Activated CD8-positive, alpha-beta memory T cell treated with anti-CD3 and anti-CD28 coated beads for 1 hour (primary cell): Measurements from ENCODE around the gene DHRS4L2.
A peak's percentile ranks its signal among the peaks of the same experiment; 100 is the strongest.
"Not testable (repeated sequence)": the region's sequence is repeated elsewhere in the genome, so short reads cannot be mapped to it uniquely, and the experiment has no call there.

Experiments used
- DNase-seq, 2 donors: peaks; one replicate each; pipeline ENCODE4 v3.0.0-alpha.2; 2020; ENCODE audit warnings: low read depth in 1 of 2; ENCODE audit errors: extremely low read depth in 1 of 2

DHRS4L2 gene

DNA sequence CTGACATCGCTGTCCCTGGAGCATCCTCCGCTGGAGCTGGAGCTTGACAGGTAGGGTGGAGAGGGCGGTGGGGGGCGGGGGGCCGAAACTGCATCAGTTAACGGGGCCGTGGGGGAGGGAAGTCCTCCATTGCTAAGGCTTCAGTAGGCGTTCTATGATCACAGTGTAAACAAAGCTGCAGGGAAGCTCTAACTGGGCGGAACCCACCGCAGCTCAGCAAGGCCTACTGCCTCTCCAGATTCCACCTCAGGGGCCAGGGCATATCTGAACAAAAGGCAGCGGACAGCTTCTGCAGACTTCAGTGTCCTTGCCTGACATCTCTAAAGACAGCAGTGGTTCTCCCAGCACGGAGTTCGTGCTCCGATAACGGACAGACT lies 18.5 kb upstream of the DHRS4L2 start:
- DNase-seq, result not testable (repeated sequence)

GRCh38 chr14:23973178-23973577 lies 15.6 kb upstream of the DHRS4L2 start:
- not testable (repeated sequence) for DNase-seq

DNA sequence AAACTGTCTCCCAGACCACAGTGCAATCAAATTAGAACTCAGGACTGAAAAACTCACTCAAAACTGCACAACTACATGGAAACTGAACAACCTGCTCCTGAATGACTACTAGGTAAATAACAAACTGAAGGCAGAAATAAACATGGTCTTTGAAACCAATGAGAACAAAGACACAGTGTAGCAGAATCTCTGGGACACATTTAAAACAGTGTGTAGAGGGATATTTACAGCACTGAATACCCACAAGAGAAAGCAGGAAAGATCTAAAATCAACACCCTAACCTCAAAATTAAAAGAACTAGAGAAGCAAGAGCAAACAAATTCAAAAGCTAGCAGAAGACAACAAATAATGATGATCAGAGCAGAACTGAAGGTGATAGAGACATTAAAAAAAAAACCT lies 14.7 kb upstream of the DHRS4L2 start:
- not testable (repeated sequence) for DNase-seq

DNA sequence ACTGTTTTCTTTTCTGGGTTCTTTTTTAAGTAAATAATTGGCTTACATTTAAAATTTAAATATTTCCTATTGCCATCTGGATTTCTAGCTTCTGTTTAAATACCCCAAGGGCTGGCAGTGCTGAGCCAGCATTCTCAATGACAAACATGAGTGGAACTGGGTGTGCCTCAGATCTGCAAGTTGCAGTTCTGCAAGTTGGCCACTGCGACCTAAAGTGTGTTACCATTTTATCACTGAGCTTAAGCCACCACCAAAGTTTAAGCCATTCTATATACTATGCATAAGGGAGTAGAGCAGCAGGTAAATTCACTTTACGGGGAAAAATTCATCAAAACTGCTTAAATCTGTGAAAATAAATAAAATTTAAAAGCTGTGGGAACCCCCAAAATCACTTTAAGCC lies 11.5 kb upstream of the DHRS4L2 start:
- DNase-seq, result not testable (repeated sequence)

DNA sequence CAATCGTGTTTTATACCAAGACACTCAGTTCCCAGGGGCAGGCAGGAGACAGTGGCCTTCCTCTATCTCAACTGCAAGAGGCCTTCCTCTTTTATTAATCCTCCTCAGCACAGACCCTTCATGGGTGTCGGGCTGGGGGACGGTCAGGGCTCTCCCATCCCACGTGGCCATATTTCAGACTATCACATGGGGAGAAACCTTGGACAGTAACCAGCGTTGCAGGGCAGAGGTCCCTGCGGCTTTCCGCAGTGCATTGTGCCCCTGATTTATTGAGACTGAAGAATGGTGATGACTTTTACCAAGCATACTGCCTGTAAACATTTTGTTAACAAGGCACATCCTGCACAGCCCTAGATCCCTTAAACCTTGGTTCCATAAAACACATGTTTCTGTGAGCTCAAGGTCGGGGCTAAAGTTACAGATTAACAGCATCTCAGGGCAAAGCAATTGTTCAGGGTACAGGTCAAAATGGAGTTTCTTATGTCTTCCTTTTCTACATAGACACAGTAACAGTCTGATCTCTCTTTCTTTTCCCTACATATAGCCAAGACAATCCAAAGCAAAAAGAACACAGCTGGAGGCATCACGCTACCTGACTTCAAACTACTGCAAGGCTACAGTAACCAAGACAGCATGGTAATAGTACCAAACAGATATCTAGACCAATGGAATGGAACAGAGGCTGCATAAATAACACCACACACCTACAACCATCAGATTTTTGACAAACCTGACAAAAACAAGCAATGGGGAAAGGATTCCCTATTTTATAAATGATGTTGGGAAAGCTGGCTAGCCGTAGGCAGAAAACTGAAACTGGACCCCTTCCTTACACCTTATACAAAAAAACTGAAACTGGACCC lies 6.5 kb upstream of the DHRS4L2 start:
- DNase-seq, result not testable (repeated sequence)

DNA sequence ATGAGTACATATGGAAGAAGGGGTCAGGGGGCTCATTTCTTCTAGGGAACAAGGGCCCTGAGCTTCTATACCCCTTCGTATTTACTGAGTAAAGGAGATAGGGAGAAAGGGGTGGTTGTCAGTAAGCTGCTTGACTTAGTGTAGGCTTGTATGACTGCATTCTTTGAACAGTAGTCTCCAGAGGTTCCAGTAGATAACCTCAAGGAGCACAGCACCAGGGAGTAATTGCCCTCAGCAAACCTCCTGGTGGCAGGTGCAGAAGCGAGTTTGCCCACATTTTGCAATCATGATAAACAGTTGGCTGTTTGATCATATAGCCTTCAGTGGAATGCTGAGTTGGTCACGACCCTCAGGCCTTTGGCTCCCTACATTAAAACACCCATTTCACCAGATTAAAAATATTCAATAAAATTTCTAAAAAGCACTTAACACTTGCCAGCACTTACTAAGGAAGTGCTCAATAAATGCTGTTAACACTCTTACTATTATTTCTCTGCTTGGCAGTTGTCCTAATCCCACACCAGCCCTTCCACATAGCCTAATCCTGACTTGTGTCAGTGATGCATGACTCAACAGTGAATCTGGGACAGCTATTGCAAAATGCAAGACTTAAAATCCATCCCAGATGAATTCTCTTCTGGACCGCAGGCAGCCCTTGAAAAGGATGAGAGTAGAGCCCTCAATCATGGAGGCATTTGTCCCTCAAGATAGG lies 3.7 kb upstream of the DHRS4L2 start:
- no peak for DNase-seq

GRCh38 chr14:23988223-23988606 lies 514 bp upstream of the DHRS4L2 start:
- DNase-seq, result not testable (repeated sequence)

- not testable (repeated sequence) for DNase-seq
These were observed 1.2 kb downstream of the DHRS4L2 start for GRCh38 chr14:23989734-23990445.

DNA sequence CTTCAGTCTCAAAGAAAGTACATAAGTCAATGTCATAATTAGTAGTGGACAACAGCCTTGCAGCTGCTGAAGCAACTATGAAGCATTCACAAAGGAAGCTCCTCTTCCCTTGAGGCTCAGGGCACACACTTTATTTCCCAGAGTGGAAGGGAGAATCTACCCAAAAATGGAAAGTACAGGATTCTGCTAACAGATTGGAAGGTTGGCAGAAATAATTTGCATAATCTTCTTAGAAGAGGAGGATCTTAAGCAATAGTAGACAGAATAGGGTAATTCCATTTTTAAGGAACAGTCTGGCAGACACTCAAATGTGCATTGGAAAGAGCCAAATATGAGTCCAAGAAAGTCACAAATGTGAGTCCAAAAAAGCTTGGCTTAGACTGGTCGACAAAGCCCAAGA lies 2.2 kb downstream of the DHRS4L2 start:
- DNase-seq, result not testable (repeated sequence)

GRCh38 chr14:23993042-23993441 lies 4.3 kb downstream of the DHRS4L2 start:
- not testable (repeated sequence) for DNase-seq

DNA sequence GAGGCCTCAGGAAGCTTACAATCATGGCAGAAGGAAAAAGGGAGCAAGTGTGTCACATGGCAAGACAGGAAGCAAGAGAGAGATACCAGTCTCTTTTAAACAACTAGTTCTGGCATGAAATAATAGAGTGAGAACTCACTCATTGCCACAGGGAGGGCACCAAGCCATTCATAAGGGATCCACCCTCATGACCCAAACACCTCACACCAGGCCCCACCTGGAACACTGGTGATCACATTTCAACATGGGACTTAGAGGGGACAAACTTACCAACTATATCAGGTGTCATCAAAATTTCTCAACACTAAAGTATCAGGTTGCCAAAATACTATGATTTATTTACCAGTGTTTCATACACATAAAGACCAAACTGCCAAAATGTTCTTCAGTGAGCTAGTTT lies 7.3 kb downstream of the DHRS4L2 start:
- not testable (repeated sequence) for DNase-seq

DNA sequence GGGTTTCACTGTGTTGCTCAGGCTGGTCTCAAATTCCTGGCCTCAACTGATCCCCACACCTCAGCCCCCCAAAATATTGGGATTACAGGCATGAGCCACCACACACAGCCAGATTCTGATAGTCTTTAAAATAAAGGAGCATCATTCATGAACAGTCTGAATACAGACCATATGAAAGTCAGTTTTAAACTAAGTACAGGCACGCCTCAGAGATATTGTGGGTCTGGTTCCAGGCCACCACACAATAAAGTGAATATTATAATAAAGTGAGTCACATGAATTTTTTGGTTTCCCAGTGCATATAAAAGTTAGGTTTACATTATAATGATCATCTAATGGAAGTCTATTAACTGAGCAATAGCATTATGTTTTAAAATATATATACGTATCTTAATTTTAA lies 8.1 kb downstream of the DHRS4L2 start:
- DNase-seq, result not testable (repeated sequence)

DNA sequence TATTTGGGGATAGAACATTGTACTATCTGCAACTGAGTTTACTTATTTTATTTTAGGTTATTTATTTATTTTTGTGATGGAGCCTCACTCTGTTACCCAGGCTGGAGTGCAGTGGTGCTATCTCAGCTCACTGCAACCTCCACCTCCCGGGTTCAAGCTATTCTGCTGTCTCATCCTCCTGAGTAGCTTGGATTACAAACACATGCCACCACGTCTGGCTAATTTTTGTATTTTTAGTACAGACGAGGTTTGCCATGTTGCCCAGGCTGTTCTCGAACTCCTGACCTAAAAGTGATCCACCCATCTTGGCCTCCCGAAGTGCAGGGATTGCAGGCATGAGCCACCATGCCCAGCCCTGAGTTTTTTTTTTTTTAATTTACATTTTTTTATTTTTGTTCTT lies 10.9 kb downstream of the DHRS4L2 start:
- DNase-seq, result not testable (repeated sequence)

DNA sequence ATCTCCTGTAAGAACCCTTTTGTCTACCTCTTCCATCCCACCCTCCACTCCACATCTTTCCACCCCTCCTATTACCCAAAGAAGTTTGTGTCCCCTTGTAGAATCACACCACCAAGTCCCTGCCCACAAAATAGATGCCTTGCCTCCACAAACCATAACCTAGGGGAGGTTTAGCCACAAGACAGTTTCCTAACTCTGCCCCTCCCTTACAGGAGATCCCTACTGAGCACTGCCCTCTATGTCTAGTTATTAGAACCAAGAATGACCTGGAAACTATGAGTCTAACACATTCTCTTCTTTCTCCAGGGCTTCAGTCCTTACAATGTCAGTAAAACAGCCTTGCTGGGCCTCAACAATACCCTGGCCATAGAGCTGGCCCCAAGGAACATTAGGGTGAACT lies 12.3 kb downstream of the DHRS4L2 start:
- DNase-seq, result not testable (repeated sequence)

DNA sequence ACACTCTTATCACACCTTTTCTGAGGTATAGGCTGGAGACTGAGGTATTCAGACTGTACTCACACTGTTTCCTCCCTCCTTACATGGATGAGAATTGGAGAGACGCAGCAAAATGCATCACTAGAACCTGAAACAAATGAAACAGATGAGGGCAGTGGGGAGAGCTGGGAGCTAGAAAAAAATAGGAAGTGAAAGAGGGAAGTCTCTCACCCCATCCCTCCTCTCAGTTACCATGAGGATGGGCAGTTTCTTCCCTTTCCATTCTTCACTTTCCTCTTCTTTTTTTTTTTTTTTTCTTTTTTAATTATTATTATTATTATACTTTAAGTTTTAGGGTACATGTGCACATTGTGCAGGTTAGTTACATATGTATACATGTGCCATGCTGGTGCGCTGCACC lies 12.9 kb downstream of the DHRS4L2 start:
- DNase-seq, result not testable (repeated sequence)

- DNase-seq, result not testable (repeated sequence)
These were observed 17.7 kb downstream of the DHRS4L2 start for GRCh38 chr14:24006471-24006816.

DNA sequence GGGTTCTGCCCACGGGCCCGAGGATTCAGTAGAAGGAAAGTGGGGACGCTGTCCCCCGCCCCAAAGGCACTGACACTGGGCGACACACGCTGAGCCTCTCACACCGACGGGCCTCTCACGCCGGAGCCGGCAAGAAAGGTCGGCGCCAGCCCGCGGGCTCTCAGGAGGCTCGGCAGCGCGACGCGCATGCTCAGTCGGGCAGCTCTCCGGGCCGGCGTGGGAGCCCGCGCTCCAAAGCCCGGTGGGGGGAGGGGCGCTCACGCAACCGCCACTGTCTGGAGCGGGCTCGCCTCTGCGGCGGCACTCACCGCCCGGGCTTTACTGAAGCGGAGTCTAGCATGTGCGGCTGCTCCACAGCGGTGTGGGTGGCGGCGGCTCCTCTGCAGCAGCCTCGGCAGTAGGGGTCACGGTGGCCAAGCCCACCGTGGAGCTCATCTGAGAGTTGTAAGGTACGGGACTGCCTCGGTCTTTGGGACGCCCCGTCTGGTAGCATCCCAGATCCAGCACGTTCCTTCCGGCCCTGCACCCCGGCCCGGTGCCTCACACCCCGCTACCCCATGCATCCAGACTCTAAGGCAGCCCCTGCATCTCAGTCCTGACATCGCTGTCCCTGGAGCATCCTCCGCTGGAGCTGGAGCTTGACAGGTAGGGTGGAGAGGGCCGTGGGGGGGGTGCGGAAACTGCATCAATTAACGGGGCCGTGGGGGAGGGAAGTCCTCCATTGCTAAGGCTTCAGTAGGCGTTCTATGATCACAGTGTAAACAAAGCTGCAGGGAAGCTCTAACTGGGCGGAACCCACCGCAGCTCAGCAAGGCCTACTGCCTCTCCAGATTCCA lies 18.3 kb downstream of the DHRS4L2 start:
- peak in 1 of 2 donors; percentile 50 for DNase-seq

- DNase-seq, result no peak
These were observed 22.3 kb downstream of the DHRS4L2 start for GRCh38 chr14:24011051-24011450.

DNA sequence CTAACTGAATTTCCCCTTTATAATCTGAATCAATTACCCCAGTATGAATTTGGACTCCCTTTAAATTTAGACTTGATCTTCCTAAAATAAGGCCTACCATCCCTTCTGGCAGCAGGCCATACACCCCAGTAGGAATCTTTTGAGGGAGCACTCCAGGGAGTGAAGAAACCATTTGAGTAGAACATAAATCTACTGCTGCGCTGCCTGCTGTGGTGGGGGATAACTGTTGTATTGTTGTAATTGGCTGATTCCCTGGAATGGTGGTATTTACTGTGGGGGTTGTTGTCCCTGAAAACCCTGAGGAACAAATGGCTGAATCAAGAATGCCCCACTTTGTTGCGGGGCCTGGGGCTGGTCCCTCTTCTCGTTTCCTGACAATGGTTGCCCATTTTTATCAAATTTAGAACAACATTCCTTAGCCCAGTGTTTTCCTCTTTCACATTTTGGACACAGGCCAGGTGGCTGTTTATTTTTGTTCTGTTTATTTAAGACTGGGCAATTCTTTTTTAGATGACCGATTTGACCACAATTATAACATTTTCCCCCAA lies 24.1 kb downstream of the DHRS4L2 start:
- not testable (repeated sequence) for DNase-seq
